ENCODE data around the gene PRXL2A.

Gene PRXL2A

GRCh38 chr10:80471001-80471400 lies 62.6 kb downstream of the PRXL2A start:
- TF ChIP-seq FOXP2 (optimal IDR thresholded peaks at IDR 0.05; ENCODE audit: borderline replicate concordance, extremely low read depth, extremely low read length, insufficient read depth) = no peak
- no peak for TF ChIP-seq POLR2AphosphoS5 (IDR thresholded peaks at IDR 0.05; ENCODE audit: low read depth, low read length)
- no peak for TF ChIP-seq TAF1 (IDR thresholded peaks at IDR 0.05; ENCODE audit: borderline replicate concordance, insufficient read depth, low read length)
- TF ChIP-seq REST (IDR thresholded peaks at IDR 0.05; ENCODE audit: insufficient read depth in 1 of 2, low read depth in 2 of 2, low read length in 2 of 2) = no peak
- TF ChIP-seq SIN3A (IDR thresholded peaks at IDR 0.05; ENCODE audit: borderline replicate concordance, insufficient read depth, low read length) = no peak

- no peak for TF ChIP-seq POLR2AphosphoS5 (IDR thresholded peaks at IDR 0.05; ENCODE audit: low read depth, low read length)
- TF ChIP-seq SIN3A (IDR thresholded peaks at IDR 0.05; ENCODE audit: borderline replicate concordance, insufficient read depth, low read length) = no peak
- TF ChIP-seq FOXP2 (optimal IDR thresholded peaks at IDR 0.05; ENCODE audit: borderline replicate concordance, extremely low read depth, extremely low read length, insufficient read depth) = no peak
- TF ChIP-seq TAF1 (IDR thresholded peaks at IDR 0.05; ENCODE audit: borderline replicate concordance, insufficient read depth, low read length) = no peak
- no peak for TF ChIP-seq REST (IDR thresholded peaks at IDR 0.05; ENCODE audit: insufficient read depth in 1 of 2, low read depth in 2 of 2, low read length in 2 of 2)
Observed at GRCh38 chr10:80471715-80472233, 63.4 kb downstream of the PRXL2A start.

- no peak for TF ChIP-seq POLR2AphosphoS5 (IDR thresholded peaks at IDR 0.05; ENCODE audit: low read depth, low read length)
- TF ChIP-seq TAF1 (IDR thresholded peaks at IDR 0.05; ENCODE audit: borderline replicate concordance, insufficient read depth, low read length) = no peak
- TF ChIP-seq SIN3A (IDR thresholded peaks at IDR 0.05; ENCODE audit: borderline replicate concordance, insufficient read depth, low read length) = no peak
- no peak for TF ChIP-seq REST (IDR thresholded peaks at IDR 0.05; ENCODE audit: insufficient read depth in 1 of 2, low read depth in 2 of 2, low read length in 2 of 2)
- no peak for TF ChIP-seq FOXP2 (optimal IDR thresholded peaks at IDR 0.05; ENCODE audit: borderline replicate concordance, extremely low read depth, extremely low read length, insufficient read depth)
Observed at GRCh38 chr10:80472234-80473095, 64.1 kb downstream of the PRXL2A start.

GRCh38 chr10:80473096-80473657 lies 64.8 kb downstream of the PRXL2A start:
- TF ChIP-seq FOXP2 (optimal IDR thresholded peaks at IDR 0.05; ENCODE audit: borderline replicate concordance, extremely low read depth, extremely low read length, insufficient read depth) (no peak), SIN3A (IDR thresholded peaks at IDR 0.05; ENCODE audit: borderline replicate concordance, insufficient read depth, low read length) (no peak), TAF1 (IDR thresholded peaks at IDR 0.05; ENCODE audit: borderline replicate concordance, insufficient read depth, low read length) (no peak), REST (IDR thresholded peaks at IDR 0.05; ENCODE audit: insufficient read depth in 1 of 2, low read depth in 2 of 2, low read length in 2 of 2) (no peak), POLR2AphosphoS5 (IDR thresholded peaks at IDR 0.05; ENCODE audit: low read depth, low read length) (no peak)
